ENCODE data around the gene SUZ12.
"Not testable (repeated sequence)": the region's sequence is repeated elsewhere in the genome, so short reads cannot be mapped to it uniquely, and the experiment has no call there.

Gene SUZ12

GRCh38 chr17:31915456-31916100 is 21.2 kb upstream of the SUZ12 start:
- no peak overlapping the region for H3K4me2 ChIP-seq (ENCODE audit: low read depth, low read length, poor library complexity, severe bottlenecking)
- H3K9me3 ChIP-seq (ENCODE audit: insufficient read depth, low read length) = no peaks in the 10 kb centered on the region
- no peaks in the 10 kb centered on the region for H4K20me1 ChIP-seq (ENCODE audit: low read depth, low read length)
- H3K4me3 ChIP-seq (ENCODE audit: insufficient read depth, low read length, poor library complexity, severe bottlenecking) = no peak overlapping the region
- no peaks in the 10 kb centered on the region for H3K9me2 ChIP-seq (replicated peaks; ENCODE audit: insufficient read depth, low read length)
- no peak overlapping the region for H2AFZ ChIP-seq (ENCODE audit: low read depth, low read length, severe bottlenecking)
- no peaks in the 10 kb centered on the region for H3K36me3 ChIP-seq (ENCODE audit: low read length)
- TF ChIP-seq CTCF (IDR thresholded peaks at IDR 0.05; ENCODE audit: insufficient read depth, low read length, poor library complexity, severe bottlenecking) (no peak), EZH2phosphoT487 (conservative IDR thresholded peaks at IDR 0.05; ENCODE audit: low read length) (no peak)
- H3K9ac ChIP-seq (ENCODE audit: low read length) = no peak overlapping the region
- H3K27me3 ChIP-seq (ENCODE audit: low read length) = no peaks in the 10 kb centered on the region
- no peak overlapping the region for H3K27ac ChIP-seq (ENCODE audit: low read depth, low read length)
- H3F3A ChIP-seq (ENCODE audit: insufficient read depth) = no peaks in the 10 kb centered on the region; the same call in 1 of the 2 replicates
- no peaks in the 10 kb centered on the region for H3K79me2 ChIP-seq (ENCODE audit: insufficient read depth, low read length)

- Histone ChIP-seq H3K9me2 (replicated peaks; ENCODE audit: insufficient read depth, low read length) (no peaks in the 10 kb centered on the region), H3K9me3 (ENCODE audit: insufficient read depth, low read length) (no peaks in the 10 kb centered on the region), H3K4me2 (ENCODE audit: low read depth, low read length, poor library complexity, severe bottlenecking) (no peak overlapping the region), H3K9ac (ENCODE audit: low read length) (no peak overlapping the region), H3K4me3 (ENCODE audit: insufficient read depth, low read length, poor library complexity, severe bottlenecking) (no peak overlapping the region), H3K27ac (ENCODE audit: low read depth, low read length) (no peak overlapping the region), H3K79me2 (ENCODE audit: insufficient read depth, low read length) (no peaks in the 10 kb centered on the region), H4K20me1 (ENCODE audit: low read depth, low read length) (no peaks in the 10 kb centered on the region), H2AFZ (ENCODE audit: low read depth, low read length, severe bottlenecking) (no peak overlapping the region), H3F3A (ENCODE audit: insufficient read depth) (no peaks in the 10 kb centered on the region; the same call in 1 of the 2 replicates), H3K36me3 (ENCODE audit: low read length) (no peaks in the 10 kb centered on the region), H3K27me3 (ENCODE audit: low read length) (no peaks in the 10 kb centered on the region)
- TF ChIP-seq CTCF (IDR thresholded peaks at IDR 0.05; ENCODE audit: insufficient read depth, low read length, poor library complexity, severe bottlenecking) = no peak
- no peak for TF ChIP-seq EZH2phosphoT487 (conservative IDR thresholded peaks at IDR 0.05; ENCODE audit: low read length)
These were observed 20.2 kb upstream of the SUZ12 start for GRCh38 chr17:31916491-31917064.

GRCh38 chr17:31917065-31917529 is 19.7 kb upstream of the SUZ12 start:
- TF ChIP-seq EZH2phosphoT487 (conservative IDR thresholded peaks at IDR 0.05; ENCODE audit: low read length) (no peak), CTCF (IDR thresholded peaks at IDR 0.05; ENCODE audit: insufficient read depth, low read length, poor library complexity, severe bottlenecking) (no peak)
- no peak overlapping the region for H3K27ac ChIP-seq (ENCODE audit: low read depth, low read length)
- H3K4me3 ChIP-seq (ENCODE audit: insufficient read depth, low read length, poor library complexity, severe bottlenecking) = no peak overlapping the region
- no peaks in the 10 kb centered on the region for H3K79me2 ChIP-seq (ENCODE audit: insufficient read depth, low read length)
- H3K4me2 ChIP-seq (ENCODE audit: low read depth, low read length, poor library complexity, severe bottlenecking) = no peak overlapping the region
- no peak overlapping the region for H3K9ac ChIP-seq (ENCODE audit: low read length)
- H3K9me2 ChIP-seq (replicated peaks; ENCODE audit: insufficient read depth, low read length) = no peaks in the 10 kb centered on the region
- H3K9me3 ChIP-seq (ENCODE audit: insufficient read depth, low read length) = no peaks in the 10 kb centered on the region
- no peaks in the 10 kb centered on the region for H4K20me1 ChIP-seq (ENCODE audit: low read depth, low read length)
- H2AFZ ChIP-seq (ENCODE audit: low read depth, low read length, severe bottlenecking) = no peak overlapping the region
- H3K36me3 ChIP-seq (ENCODE audit: low read length) = no peaks in the 10 kb centered on the region
- no peaks in the 10 kb centered on the region; the same call in 1 of the 2 replicates for H3F3A ChIP-seq (ENCODE audit: insufficient read depth)
- H3K27me3 ChIP-seq (ENCODE audit: low read length) = no peaks in the 10 kb centered on the region

- H3K4me3 ChIP-seq (ENCODE audit: insufficient read depth, low read length, poor library complexity, severe bottlenecking); H3K79me2 ChIP-seq (ENCODE audit: insufficient read depth, low read length); H3F3A ChIP-seq (ENCODE audit: insufficient read depth); H4K20me1 ChIP-seq (ENCODE audit: low read depth, low read length); H3K9me2 ChIP-seq (replicated peaks; ENCODE audit: insufficient read depth, low read length); H3K9ac ChIP-seq (ENCODE audit: low read length); H3K36me3 ChIP-seq (ENCODE audit: low read length); H3K27me3 ChIP-seq (ENCODE audit: low read length); H2AFZ ChIP-seq (ENCODE audit: low read depth, low read length, severe bottlenecking); H3K9me3 ChIP-seq (ENCODE audit: insufficient read depth, low read length); H3K4me2 ChIP-seq (ENCODE audit: low read depth, low read length, poor library complexity, severe bottlenecking); H3K27ac ChIP-seq (ENCODE audit: low read depth, low read length): not testable (repeated sequence)
These were observed 19.1 kb upstream of the SUZ12 start for GRCh38 chr17:31917721-31918120.

All from SU-DHL-6 (cell line).